CD4-positive, alpha-beta memory T cell (primary cell): ENCODE measurements around the gene SMYD3. TPM values are rescaled to one million over a fixed set of nuclear protein-coding genes. Genes with fewer than 3 reads are reported as not detected.

Experiments
- CTCF ChIA-PET: fragments of 350-600 bp; sonication (Branson Sonifier 250); formaldehyde crosslinking; loops from one replicate; lab custom pipeline; 2021; ENCODE audit warnings: inconsistent platforms; ENCODE audit not compliant: partially characterized antibody; lab: Charles Lee
- POLR2A ChIA-PET: fragments of 350-600 bp; sonication (Branson Sonifier 250); formaldehyde crosslinking; loops from one replicate; lab custom pipeline; 2021; ENCODE audit not compliant: partially characterized antibody; lab: Charles Lee
- DNase-seq, 5 donors: peaks; one replicate each; pipeline versions ENCODE4 v3.0.0 to v3.0.0-alpha.2; 2020 to 2022; ENCODE audit warnings: mixed read lengths in 1 of 5
- H3K27ac ChIP-seq: one replicate; pipeline ENCODE4 v1.7.0; 2013; ENCODE audit warnings: low read depth, low read length
- H3K27me3 ChIP-seq: 2 replicates; pipeline ENCODE4 v1.7.0; 2013; ENCODE audit warnings: mild to moderate bottlenecking, low read length, moderate library complexity; ENCODE audit not compliant: insufficient read depth
- H3K36me3 ChIP-seq: 2 replicates; pipeline ENCODE4 v1.7.0; 2013; ENCODE audit warnings: mild to moderate bottlenecking, low read length, moderate library complexity; ENCODE audit not compliant: insufficient read depth
- H3K4me1 ChIP-seq: 2 replicates; pipeline ENCODE4 v1.7.0; 2013; ENCODE audit warnings: mild to moderate bottlenecking, low read length, moderate library complexity; ENCODE audit not compliant: insufficient read depth
- H3K4me3 ChIP-seq, 2 donors: one replicate each; pipeline ENCODE4 v1.7.0; 2013; ENCODE audit warnings: low read length in 2 of 2, mild to moderate bottlenecking in 1 of 2
- H3K9me3 ChIP-seq, 2 donors: one replicate each; pipeline ENCODE4 v1.7.0; 2013; ENCODE audit warnings: low read length in 2 of 2, control low read depth in 1 of 2; ENCODE audit not compliant: control insufficient read depth in 1 of 2
- H3K27ac Mint-ChIP-seq, 7 donors: one replicate each; pipeline ENCODE4 v1.8.0; 2020 to 2021; ENCODE audit warnings: mixed read lengths in 7 of 7, mild to moderate bottlenecking in 6 of 7, inconsistent platforms in 3 of 7, moderate library complexity in 3 of 7
- H3K27me3 Mint-ChIP-seq, 2 donors: one replicate each; pipeline ENCODE4 v1.8.0; 2020 to 2021; ENCODE audit warnings: mixed read lengths in 2 of 2
- H3K36me3 Mint-ChIP-seq, 2 donors: one replicate each; pipeline ENCODE4 v1.8.0; 2020 to 2021; ENCODE audit warnings: mixed read lengths in 2 of 2, inconsistent platforms in 1 of 2, mild to moderate bottlenecking in 1 of 2
- H3K4me1 Mint-ChIP-seq, 4 donors: one replicate each; pipeline ENCODE4 v1.8.0; 2020 to 2021; ENCODE audit warnings: mixed read lengths in 4 of 4, mild to moderate bottlenecking in 1 of 4
- H3K4me3 Mint-ChIP-seq, 8 donors: one replicate each; pipeline ENCODE4 v1.8.0; 2020 to 2021; ENCODE audit warnings: mixed read lengths in 8 of 8, mild to moderate bottlenecking in 7 of 8, moderate library complexity in 6 of 8, inconsistent platforms in 3 of 8
- H3K9me3 Mint-ChIP-seq, 8 donors: one replicate each; pipeline ENCODE4 v1.8.0; 2020 to 2021; ENCODE audit warnings: mixed read lengths in 8 of 8, mild to moderate bottlenecking in 5 of 8, inconsistent platforms in 3 of 8, moderate library complexity in 1 of 8
- intact Hi-C: fragments of 100-400 bp; cut with micrococcal nuclease; formaldehyde crosslinking; loops from one replicate; pipeline ENCODE4 v1.15.1; 2023
- polyA plus RNA-seq, 2 donors: library from polyadenylated mRNA; unstranded; fragments of 300-500 nt; fragmentation: Illumina TruSeq; gene quantifications; one replicate each; pipeline ENCODE4 v1.2.3, GENCODE V29; 2021
- total RNA-seq, 2 experiments: library from RNA; stranded (reverse); gene quantifications; one replicate each; pipeline ENCODE4 v1.2.3, GENCODE V29; 2021

The SMYD3 gene
- total and polyA plus RNA-seq, 4 experiments from 2014 or later: 19.5 to 28.9 (median 22.9) TPM

GRCh38 chr1:245765230-245766000, 741.7 kb downstream of the SMYD3 start:
- Histone ChIP-seq H3K9me3 (no peaks in the 10 kb centered on the region), H3K4me3 (no peak overlapping the region), H3K27me3 (no peaks in the 10 kb centered on the region), H3K27ac (no peak overlapping the region), H3K36me3 (peaks cover 11% of the 10 kb centered on the region), H3K4me1 (no peaks in the 10 kb centered on the region)
- H3K4me3 Mint-ChIP-seq: no peak overlapping the region
- peaks cover 60 to 81% of the 10 kb centered on the region in 2 donors for H3K36me3 Mint-ChIP-seq
- H3K4me1 Mint-ChIP-seq: no peaks in the 10 kb centered on the region
- H3K9me3 Mint-ChIP-seq: peaks cover 0 to 13% (median 4%) of the 10 kb centered on the region in 8 donors
- CTCF ChIA-PET: no interaction called here
- DNase-seq: no peak
- intact Hi-C loops: no loop called here
- H3K27me3 Mint-ChIP-seq: no peaks in the 10 kb centered on the region
- POLR2A ChIA-PET: no interaction called here
- no peak overlapping the region for H3K27ac Mint-ChIP-seq

GRCh38 chr1:245763873-245764331, 743.2 kb downstream of the SMYD3 start:
- Mint-ChIP-seq H3K27ac (no peak overlapping the region), H3K4me3 (no peak overlapping the region), H3K9me3 (peaks cover 2 to 26% (median 9%) of the 10 kb centered on the region in 8 donors), H3K36me3 (peaks cover 67 to 85% of the 10 kb centered on the region in 2 donors), H3K27me3 (no peaks in the 10 kb centered on the region), H3K4me1 (no peaks in the 10 kb centered on the region)
- ChIA-PET CTCF (no interaction called here), POLR2A (no interaction called here)
- Histone ChIP-seq H3K27ac (no peak overlapping the region), H3K36me3 (peaks cover 11% of the 10 kb centered on the region), H3K4me1 (no peaks in the 10 kb centered on the region), H3K27me3 (no peaks in the 10 kb centered on the region), H3K4me3 (no peak overlapping the region), H3K9me3 (no peaks in the 10 kb centered on the region)
- intact Hi-C loops: no loop called here
- no peak for DNase-seq

- Mint-ChIP-seq H3K27me3 (no peaks in the 10 kb centered on the region), H3K27ac (no peak overlapping the region), H3K4me3 (no peak overlapping the region), H3K36me3 (peaks cover 63 to 82% of the 10 kb centered on the region in 2 donors), H3K9me3 (peaks cover 2 to 40% (median 19%) of the 10 kb centered on the region in 8 donors), H3K4me1 (no peaks in the 10 kb centered on the region)
- H3K4me1 ChIP-seq: no peaks in the 10 kb centered on the region
- intact Hi-C loops: no loop called here
- no peak overlapping the region for H3K27ac ChIP-seq
- no peaks in the 10 kb centered on the region for H3K9me3 ChIP-seq
- peaks cover 11% of the 10 kb centered on the region for H3K36me3 ChIP-seq
- no peaks in the 10 kb centered on the region for H3K27me3 ChIP-seq
- CTCF ChIA-PET: no interaction called here
- DNase-seq: no peak
- H3K4me3 ChIP-seq: no peak overlapping the region
- POLR2A ChIA-PET: no interaction called here
Observed at GRCh38 chr1:245762396-245762910, 744.6 kb downstream of the SMYD3 start.

GRCh38 chr1:245760301-245760700, 746.8 kb downstream of the SMYD3 start:
- Mint-ChIP-seq H3K27me3 (no peaks in the 10 kb centered on the region), H3K36me3 (peaks cover 45 to 78% of the 10 kb centered on the region in 2 donors), H3K4me3 (no peak overlapping the region), H3K4me1 (no peaks in the 10 kb centered on the region), H3K27ac (no peak overlapping the region), H3K9me3 (peaks cover 4 to 60% (median 32%) of the 10 kb centered on the region in 8 donors)
- ChIA-PET POLR2A (no interaction called here), CTCF (no interaction called here)
- Histone ChIP-seq H3K36me3 (peaks cover 11% of the 10 kb centered on the region), H3K27ac (no peak overlapping the region), H3K4me3 (no peak overlapping the region), H3K27me3 (no peaks in the 10 kb centered on the region), H3K4me1 (no peaks in the 10 kb centered on the region), H3K9me3 (no peaks in the 10 kb centered on the region)
- intact Hi-C loops: no loop called here
- no peak for DNase-seq

GRCh38 chr1:245754463-245754961, 752.6 kb downstream of the SMYD3 start:
- no peak overlapping the region for H3K4me3 ChIP-seq
- Mint-ChIP-seq H3K4me3 (no peak overlapping the region), H3K27ac (no peak overlapping the region), H3K36me3 (peaks cover 33 to 70% of the 10 kb centered on the region in 2 donors), H3K27me3 (no peaks in the 10 kb centered on the region), H3K4me1 (no peaks in the 10 kb centered on the region), H3K9me3 (peaks cover 6 to 71% (median 34%) of the 10 kb centered on the region in 8 donors)
- no peaks in the 10 kb centered on the region for H3K27me3 ChIP-seq
- H3K36me3 ChIP-seq: no peaks in the 10 kb centered on the region
- no peaks in the 10 kb centered on the region for H3K4me1 ChIP-seq
- intact Hi-C loops: no loop called here
- H3K9me3 ChIP-seq: no peaks in the 10 kb centered on the region
- no peak overlapping the region for H3K27ac ChIP-seq
- ChIA-PET CTCF (no interaction called here), POLR2A (no interaction called here)
- DNase-seq: no peak

- CTCF ChIA-PET: no interaction called here
- Mint-ChIP-seq H3K36me3 (peaks cover 33 to 72% of the 10 kb centered on the region in 2 donors), H3K9me3 (peaks cover 9 to 70% (median 31%) of the 10 kb centered on the region in 8 donors), H3K27ac (no peak overlapping the region), H3K27me3 (no peaks in the 10 kb centered on the region), H3K4me1 (no peaks in the 10 kb centered on the region), H3K4me3 (no peak overlapping the region)
- POLR2A ChIA-PET: no interaction called here
- DNase-seq: no peak
- H3K27ac ChIP-seq: no peak overlapping the region
- H3K36me3 ChIP-seq: no peaks in the 10 kb centered on the region
- intact Hi-C loops: no loop called here
- H3K4me3 ChIP-seq: no peak overlapping the region
- H3K27me3 ChIP-seq: no peaks in the 10 kb centered on the region
- no peaks in the 10 kb centered on the region for H3K4me1 ChIP-seq
- no peaks in the 10 kb centered on the region for H3K9me3 ChIP-seq
Observed at GRCh38 chr1:245753807-245754206, 753.3 kb downstream of the SMYD3 start.

DNA sequence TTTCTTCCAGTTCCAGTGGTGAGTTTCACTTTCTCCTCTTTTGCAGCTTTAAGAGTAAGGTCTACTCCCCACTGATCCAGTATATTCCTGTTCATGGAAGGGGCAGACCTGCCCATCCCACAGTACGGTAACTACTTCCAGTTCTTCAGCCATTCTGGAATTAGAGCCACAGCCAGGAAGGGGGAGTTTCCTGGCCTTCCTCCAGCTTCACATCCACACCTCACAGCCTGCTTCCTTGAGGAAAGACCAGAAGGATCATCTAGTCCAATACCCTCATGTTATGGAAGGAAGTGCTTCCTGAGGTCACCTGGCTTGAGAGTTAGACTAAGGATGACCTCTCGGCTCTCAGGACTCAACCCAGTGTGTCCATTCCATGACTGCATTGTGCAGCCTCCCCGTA, 754.5 kb downstream of the SMYD3 start:
- H3K27ac ChIP-seq: no peak overlapping the region
- peaks cover 38 to 75% of the 10 kb centered on the region in 2 donors for H3K36me3 Mint-ChIP-seq
- H3K27me3 Mint-ChIP-seq: no peaks in the 10 kb centered on the region
- H3K4me1 ChIP-seq: no peaks in the 10 kb centered on the region
- H3K9me3 ChIP-seq: no peaks in the 10 kb centered on the region
- no peak overlapping the region for H3K4me3 ChIP-seq
- ChIA-PET POLR2A (no interaction called here), CTCF (no interaction called here)
- no peak overlapping the region for H3K4me3 Mint-ChIP-seq
- H3K9me3 Mint-ChIP-seq: peaks cover 5 to 62% (median 32%) of the 10 kb centered on the region in 8 donors
- H3K27ac Mint-ChIP-seq: peak overlapping the region in 1 of 7 donors; percentile 60
- H3K36me3 ChIP-seq: no peaks in the 10 kb centered on the region
- no peaks in the 10 kb centered on the region for H3K4me1 Mint-ChIP-seq
- H3K27me3 ChIP-seq: no peaks in the 10 kb centered on the region
- intact Hi-C loops: no loop called here
- no peak for DNase-seq
